Uterus (tissue), 4 donors: ENCODE measurements around the gene CSAG3. TPM values are rescaled to one million over a fixed set of nuclear protein-coding genes. Genes with fewer than 3 reads are reported as not detected.
"Not testable (repeated sequence)": the region's sequence is repeated elsewhere in the genome, so short reads cannot be mapped to it uniquely, and the experiment has no call there.

Source experiments
- DNase-seq, 2 donors: peaks; one replicate each; pipeline ENCODE4 v3.0.0-alpha.2; 2019 to 2020
- H3K27ac ChIP-seq, 2 donors: fragments of 200-600 bp; sonication (generic); 1 replicate in 1 of 2; 2 replicates in 1 of 2; pipeline ENCODE4 v1.5.1; 2016 to 2018
- H3K27me3 ChIP-seq, 2 donors: fragments of 200-600 bp; sonication (generic); one replicate each; pipeline ENCODE4 v1.5.1; 2018 to 2019; ENCODE audit warnings: control low read depth in 1 of 2
- H3K36me3 ChIP-seq, 2 donors: fragments of 200-600 bp; sonication (generic); one replicate each; pipeline ENCODE4 v1.5.1; 2019; ENCODE audit warnings: control low read depth in 1 of 2
- H3K4me1 ChIP-seq, 2 donors: fragments of 200-600 bp; sonication (generic); one replicate each; pipeline ENCODE4 v1.5.1; 2018 to 2019; ENCODE audit warnings: control low read depth in 1 of 2
- H3K4me3 ChIP-seq, 2 donors: fragments of 200-600 bp; sonication (generic); 1 replicate in 1 of 2; 2 replicates in 1 of 2; pipeline ENCODE4 v1.5.1; 2018 to 2019; ENCODE audit warnings: mild to moderate bottlenecking in 1 of 2
- H3K9me3 ChIP-seq, 2 donors: fragments of 200-600 bp; sonication (generic); one replicate each; pipeline ENCODE4 v1.5.1; 2019; ENCODE audit warnings: control low read depth in 1 of 2
- POLR2A ChIP-seq, 2 donors: fragments of 450-650 bp; IDR thresholded peaks; one replicate each; pipeline ENCODE4 v1.6.1; 2016; ENCODE audit warnings: antibody characterized with exemption in 2 of 2, mild to moderate bottlenecking in 1 of 2, moderate library complexity in 1 of 2
- intact Hi-C: fragments of 100-400 bp; cut with DNase I; formaldehyde crosslinking; loops from one replicate; pipeline ENCODE4 v1.15.1; 2023; ENCODE audit warnings: low total_unique reads
- total RNA-seq, 4 donors: library from RNA; depleted of rRNA in 3 of 4; stranded (reverse); fragments of >200 nt in 3 of 4; gene quantifications; one replicate each; pipeline versions ENCODE4 v1.1.0 to v1.2.4, GENCODE V29; 2014 to 2023
- TF ChIP-seq, protein P1 (sequence below), 4 experiments: fragments of 200-600 bp in 2 of 4; fragments of 450-650 bp in 2 of 4; sonication (generic) in 2 of 4; IDR thresholded peaks; one replicate each; pipeline ENCODE4 v1.5.1; 2016 to 2019; ENCODE audit warnings: antibody characterized with exemption in 4 of 4, mild to moderate bottlenecking in 2 of 4, moderate library complexity in 1 of 4
- donor health status: DM: yes; HTN: yes; CAD: no.

The CSAG3 gene
- total RNA-seq, 4 donors from 2014 or later, result not detected

DNA sequence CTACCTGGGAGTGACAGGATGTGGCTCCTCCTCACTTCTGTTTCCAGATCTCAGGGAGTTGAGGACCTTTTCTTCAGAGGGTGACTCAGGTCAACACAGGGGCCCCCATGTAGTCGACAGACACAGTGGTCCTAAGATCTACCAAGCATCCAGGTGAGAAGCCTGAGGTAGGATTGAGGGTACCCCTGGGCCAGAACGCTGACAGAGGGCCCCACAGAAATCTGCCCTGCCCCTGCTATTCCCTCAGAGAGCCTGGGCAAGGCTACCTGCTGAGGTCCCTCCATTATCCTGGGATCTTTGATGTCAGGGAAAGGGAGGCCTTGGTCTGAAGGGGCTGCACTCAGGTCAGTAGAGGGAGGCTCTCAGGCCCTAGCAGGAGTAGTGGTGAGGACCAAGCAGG lies 23.9 kb upstream of the CSAG3 start:
- no peak for TF ChIP-seq POLR2A (IDR thresholded peaks at IDR 0.05)
- TF ChIP-seq, protein P1, sequence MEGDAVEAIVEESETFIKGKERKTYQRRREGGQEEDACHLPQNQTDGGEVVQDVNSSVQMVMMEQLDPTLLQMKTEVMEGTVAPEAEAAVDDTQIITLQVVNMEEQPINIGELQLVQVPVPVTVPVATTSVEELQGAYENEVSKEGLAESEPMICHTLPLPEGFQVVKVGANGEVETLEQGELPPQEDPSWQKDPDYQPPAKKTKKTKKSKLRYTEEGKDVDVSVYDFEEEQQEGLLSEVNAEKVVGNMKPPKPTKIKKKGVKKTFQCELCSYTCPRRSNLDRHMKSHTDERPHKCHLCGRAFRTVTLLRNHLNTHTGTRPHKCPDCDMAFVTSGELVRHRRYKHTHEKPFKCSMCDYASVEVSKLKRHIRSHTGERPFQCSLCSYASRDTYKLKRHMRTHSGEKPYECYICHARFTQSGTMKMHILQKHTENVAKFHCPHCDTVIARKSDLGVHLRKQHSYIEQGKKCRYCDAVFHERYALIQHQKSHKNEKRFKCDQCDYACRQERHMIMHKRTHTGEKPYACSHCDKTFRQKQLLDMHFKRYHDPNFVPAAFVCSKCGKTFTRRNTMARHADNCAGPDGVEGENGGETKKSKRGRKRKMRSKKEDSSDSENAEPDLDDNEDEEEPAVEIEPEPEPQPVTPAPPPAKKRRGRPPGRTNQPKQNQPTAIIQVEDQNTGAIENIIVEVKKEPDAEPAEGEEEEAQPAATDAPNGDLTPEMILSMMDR (IDR thresholded peaks at IDR 0.05), result no peak
- no peak overlapping the region for H3K27ac ChIP-seq
- H3K9me3 ChIP-seq, result no peaks in the 10 kb centered on the region
- intact Hi-C loops, result no loop called here
- no peak overlapping the region for H3K4me3 ChIP-seq
- H3K27me3 ChIP-seq, result no peaks in the 10 kb centered on the region
- no peaks in the 10 kb centered on the region for H3K36me3 ChIP-seq
- DNase-seq, result no peak
- no peaks in the 10 kb centered on the region for H3K4me1 ChIP-seq

DNA sequence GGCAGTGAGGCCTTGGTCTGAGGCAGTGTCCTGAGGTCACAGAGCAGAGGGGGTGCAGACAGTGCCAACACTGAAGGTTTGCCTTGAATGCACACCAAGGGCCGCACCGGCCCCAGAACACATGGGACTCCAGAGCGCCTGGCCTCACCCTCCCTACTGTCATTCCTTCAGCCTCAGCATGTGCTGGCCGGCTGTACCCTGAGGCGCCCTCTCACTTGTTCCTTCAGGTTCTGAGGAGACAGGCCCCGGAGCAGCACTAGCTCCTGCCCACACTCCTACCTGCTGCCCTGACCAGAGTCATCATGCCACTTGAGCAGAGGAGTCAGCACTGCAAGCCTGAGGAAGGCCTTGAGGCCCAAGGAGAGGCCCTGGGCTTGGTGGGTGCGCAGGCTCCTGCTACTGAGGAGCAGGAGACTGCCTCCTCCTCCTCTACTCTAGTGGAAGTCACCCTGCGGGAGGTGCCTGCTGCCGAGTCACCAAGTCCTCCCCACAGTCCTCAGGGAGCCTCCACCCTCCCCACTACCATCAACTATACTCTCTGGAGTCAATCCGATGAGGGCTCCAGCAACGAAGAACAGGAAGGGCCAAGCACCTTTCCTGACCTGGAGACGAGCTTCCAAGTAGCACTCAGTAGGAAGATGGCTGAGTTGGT lies 23.0 kb upstream of the CSAG3 start:
- no peak for DNase-seq
- intact Hi-C loops, result no loop called here

DNA sequence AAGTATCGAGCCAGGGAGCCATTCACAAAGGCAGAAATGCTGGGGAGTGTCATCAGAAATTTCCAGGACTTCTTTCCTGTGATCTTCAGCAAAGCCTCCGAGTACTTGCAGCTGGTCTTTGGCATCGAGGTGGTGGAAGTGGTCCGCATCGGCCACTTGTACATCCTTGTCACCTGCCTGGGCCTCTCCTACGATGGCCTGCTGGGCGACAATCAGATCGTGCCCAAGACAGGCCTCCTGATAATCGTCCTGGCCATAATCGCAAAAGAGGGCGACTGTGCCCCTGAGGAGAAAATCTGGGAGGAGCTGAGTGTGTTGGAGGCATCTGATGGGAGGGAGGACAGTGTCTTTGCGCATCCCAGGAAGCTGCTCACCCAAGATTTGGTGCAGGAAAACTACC lies 22.5 kb upstream of the CSAG3 start:
- H3K27ac ChIP-seq, H3K36me3 ChIP-seq, H3K4me3 ChIP-seq, DNase-seq, intact Hi-C loops, H3K9me3 ChIP-seq, H3K4me1 ChIP-seq, H3K27me3 ChIP-seq: not testable (repeated sequence)

More for the DNA sequence above, 23.0 kb upstream of the CSAG3 start:
- Histone ChIP-seq H3K36me3 (no peaks in the 10 kb centered on the region), H3K27me3 (no peaks in the 10 kb centered on the region), H3K4me1 (no peaks in the 10 kb centered on the region), H3K9me3 (no peaks in the 10 kb centered on the region), H3K4me3 (no peak overlapping the region), H3K27ac (no peak overlapping the region)
- TF ChIP-seq, protein P1 (IDR thresholded peaks at IDR 0.05), result no peak
- TF ChIP-seq POLR2A (IDR thresholded peaks at IDR 0.05), result no peak

DNA sequence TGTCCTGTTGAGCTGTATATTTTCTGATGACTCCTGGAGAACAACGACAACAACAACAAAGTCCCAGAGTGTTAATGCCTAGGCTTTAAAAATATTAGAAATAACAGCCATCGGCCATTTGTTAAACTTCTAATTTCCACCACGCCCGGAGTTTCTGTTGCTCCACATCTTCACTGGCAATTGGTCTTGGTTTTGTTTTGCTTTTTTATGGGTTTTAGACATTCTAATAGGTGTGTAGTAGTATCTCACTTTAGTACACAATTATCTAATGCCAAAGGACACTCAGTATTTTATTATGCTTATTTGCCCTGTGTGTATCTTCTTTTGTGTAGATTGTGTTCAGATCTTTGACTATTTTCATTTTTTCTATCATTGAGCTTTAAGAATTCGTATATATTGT lies 20.5 kb upstream of the CSAG3 start:
- intact Hi-C loops, result no loop called here
- H3K9me3 ChIP-seq, result no peaks in the 10 kb centered on the region
- H3K36me3 ChIP-seq, result no peaks in the 10 kb centered on the region

DNA sequence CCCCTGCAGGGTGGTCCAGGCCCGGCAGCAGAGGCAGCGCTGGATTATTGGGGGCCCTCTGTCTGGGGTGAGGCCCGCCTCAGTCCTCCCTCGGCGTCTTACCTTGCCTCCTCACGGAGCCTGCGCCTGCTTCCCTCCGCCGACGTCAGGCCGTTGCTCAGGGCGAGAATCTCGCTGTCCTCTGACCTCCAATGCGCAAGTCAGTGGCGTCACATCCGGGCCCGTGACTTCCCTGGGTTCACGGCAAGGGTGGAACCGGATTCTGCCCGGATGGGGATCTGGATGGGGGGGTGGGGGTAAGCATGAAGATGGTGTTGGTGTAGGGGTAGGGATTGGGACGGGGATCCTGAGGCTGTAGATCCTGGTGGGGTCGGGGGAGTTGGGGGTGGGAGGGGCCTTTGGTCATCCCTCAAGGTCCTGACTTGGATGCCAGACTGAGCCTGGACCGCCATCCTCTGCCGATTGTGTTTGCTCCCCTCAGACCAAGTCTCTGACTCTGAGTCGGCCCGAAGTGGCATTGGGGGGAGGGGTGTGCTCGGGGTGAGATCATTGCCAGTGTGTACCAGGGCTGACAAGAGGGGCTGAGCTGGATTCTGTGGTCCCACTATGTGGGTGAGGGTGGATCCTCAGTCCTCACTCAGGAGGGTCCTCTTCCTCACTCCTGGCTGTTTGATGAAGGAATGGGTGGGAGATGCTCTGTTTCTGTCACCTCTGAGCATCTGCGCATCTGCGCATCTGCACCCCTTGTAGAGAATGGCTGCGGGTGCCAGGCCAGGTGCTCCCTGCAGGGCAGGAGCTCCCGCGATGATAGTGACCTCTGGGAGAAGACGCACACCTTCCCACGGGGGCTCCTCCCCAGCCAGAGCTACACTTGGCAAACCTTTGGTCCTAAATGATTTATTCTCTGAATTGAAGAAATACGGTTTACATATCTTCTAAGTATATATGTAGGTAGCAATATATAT lies 5.0 kb upstream of the CSAG3 start, which contains the start of gene MAGEA2:
TSS of gene MAGEA2 (minus strand) at position 157 of the 965 bp plus-strand sequence. CDS start 2,479 bp downstream, outside the sequence.
- H3K36me3 ChIP-seq, DNase-seq, H3K9me3 ChIP-seq, intact Hi-C loops, H3K4me3 ChIP-seq, H3K27ac ChIP-seq, H3K27me3 ChIP-seq, H3K4me1 ChIP-seq: not testable (repeated sequence)

More for the DNA sequence above, 20.5 kb upstream of the CSAG3 start:
- no peak overlapping the region for H3K4me3 ChIP-seq
- DNase-seq, result no peak
- H3K27ac ChIP-seq, result no peak overlapping the region
- no peaks in the 10 kb centered on the region for H3K27me3 ChIP-seq
- no peaks in the 10 kb centered on the region for H3K4me1 ChIP-seq
- no peak for TF ChIP-seq POLR2A (IDR thresholded peaks at IDR 0.05)
- TF ChIP-seq, protein P1 (IDR thresholded peaks at IDR 0.05), result no peak

DNA sequence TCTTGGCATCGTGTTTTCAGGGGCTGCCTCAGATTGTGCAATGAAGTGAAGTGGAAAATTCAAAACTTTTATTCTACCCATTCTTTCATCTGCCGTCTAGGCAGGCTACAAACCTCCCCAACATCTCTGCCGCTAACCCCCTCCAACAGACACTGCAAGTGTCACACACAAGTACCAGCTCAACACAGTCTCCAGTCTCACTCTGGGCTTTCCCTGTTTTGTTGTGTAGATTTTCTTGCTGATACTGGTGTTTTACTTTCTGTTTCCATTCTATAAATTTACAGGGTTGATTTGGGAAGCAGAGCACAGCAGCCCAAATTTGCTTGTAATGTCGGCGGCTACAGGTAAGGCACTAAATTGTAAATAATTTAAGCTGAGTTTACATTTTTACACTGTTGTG lies 4.1 kb upstream of the CSAG3 start:
- DNase-seq, H3K27ac ChIP-seq, H3K27me3 ChIP-seq, H3K9me3 ChIP-seq, H3K4me1 ChIP-seq, intact Hi-C loops, H3K36me3 ChIP-seq, H3K4me3 ChIP-seq: not testable (repeated sequence)

DNA sequence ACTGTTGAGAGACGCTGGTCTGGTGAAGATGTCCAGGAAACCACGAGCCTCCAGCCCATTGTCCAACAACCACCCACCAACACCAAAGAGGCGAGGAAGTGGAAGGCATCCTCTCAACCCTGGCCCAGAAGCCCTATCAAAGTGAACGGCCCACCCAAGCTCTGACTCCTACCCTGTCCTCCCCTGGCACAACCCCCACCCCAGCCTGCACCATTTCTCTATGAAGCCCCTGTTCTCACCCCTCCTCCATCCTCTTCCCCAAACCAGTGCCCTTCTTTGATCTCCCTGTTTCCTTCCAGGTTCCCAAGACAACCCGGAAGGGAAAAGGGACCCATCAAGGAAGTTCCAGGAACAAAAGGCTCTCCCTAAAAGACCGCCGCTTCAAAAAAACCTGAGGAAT lies 526 bp downstream of the CSAG3 start:
- H3K27me3 ChIP-seq, H3K9me3 ChIP-seq, H3K4me3 ChIP-seq, H3K27ac ChIP-seq, H3K36me3 ChIP-seq, intact Hi-C loops, H3K4me1 ChIP-seq, DNase-seq: not testable (repeated sequence)

DNA sequence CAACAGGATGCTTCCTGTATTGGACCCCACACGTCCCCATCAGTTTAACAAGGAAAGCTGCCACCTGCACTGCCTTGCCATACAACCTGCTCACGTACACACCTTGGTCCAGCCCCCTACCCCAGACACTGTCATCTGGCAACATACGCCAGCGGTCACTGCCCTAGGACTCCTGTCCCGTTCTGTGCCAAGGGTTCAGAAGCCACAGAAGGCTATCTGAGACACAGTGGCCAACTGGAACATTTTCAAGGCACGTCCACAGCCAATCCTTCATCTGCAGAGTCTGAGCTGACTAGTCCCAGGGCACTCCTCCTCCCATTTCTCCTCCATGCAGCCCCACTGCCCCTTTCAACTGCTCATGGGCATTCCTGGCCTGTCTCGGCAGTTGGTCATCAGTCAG lies 2.6 kb downstream of the CSAG3 start:
- H3K36me3 ChIP-seq, H3K4me3 ChIP-seq, H3K27ac ChIP-seq, H3K9me3 ChIP-seq, H3K4me1 ChIP-seq, DNase-seq, intact Hi-C loops, H3K27me3 ChIP-seq: not testable (repeated sequence)

DNA sequence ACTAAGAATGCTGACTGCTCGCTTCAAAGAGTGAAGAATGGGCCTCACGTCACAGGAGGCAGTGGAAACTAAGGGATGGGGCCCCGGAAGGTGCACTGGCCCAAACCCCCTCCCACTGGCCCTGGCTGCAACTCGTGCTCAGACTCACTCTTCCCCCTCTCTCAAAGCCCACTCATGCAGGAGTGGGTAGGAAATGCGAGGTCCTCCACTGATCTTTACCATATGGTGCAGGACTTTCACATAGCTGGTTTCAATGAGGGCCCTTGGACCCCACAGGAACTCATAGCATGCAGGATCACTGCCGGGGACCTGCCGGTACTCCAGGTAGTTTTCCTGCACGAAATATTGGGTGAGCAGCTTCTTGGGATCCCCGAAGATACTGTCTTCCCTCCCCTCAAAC lies 7.5 kb downstream of the CSAG3 start:
- intact Hi-C loops, H3K9me3 ChIP-seq, H3K36me3 ChIP-seq, H3K4me3 ChIP-seq, DNase-seq, H3K27ac ChIP-seq, H3K27me3 ChIP-seq, H3K4me1 ChIP-seq: not testable (repeated sequence)
